C4-2B (cell line): ENCODE data around the gene RIGI.

Experiments used
- ZFX ChIP-seq: fragments of 450-650 bp; IDR thresholded peaks from 2 replicates; pipeline ENCODE4 v1.6.1; 2017
- TF ChIP-seq, protein P1 (sequence below): fragments of 450-650 bp; conservative IDR thresholded peaks from 2 replicates; pipeline ENCODE4 v1.5.1; 2017; ENCODE audit warnings: mild to moderate bottlenecking

DNA sequence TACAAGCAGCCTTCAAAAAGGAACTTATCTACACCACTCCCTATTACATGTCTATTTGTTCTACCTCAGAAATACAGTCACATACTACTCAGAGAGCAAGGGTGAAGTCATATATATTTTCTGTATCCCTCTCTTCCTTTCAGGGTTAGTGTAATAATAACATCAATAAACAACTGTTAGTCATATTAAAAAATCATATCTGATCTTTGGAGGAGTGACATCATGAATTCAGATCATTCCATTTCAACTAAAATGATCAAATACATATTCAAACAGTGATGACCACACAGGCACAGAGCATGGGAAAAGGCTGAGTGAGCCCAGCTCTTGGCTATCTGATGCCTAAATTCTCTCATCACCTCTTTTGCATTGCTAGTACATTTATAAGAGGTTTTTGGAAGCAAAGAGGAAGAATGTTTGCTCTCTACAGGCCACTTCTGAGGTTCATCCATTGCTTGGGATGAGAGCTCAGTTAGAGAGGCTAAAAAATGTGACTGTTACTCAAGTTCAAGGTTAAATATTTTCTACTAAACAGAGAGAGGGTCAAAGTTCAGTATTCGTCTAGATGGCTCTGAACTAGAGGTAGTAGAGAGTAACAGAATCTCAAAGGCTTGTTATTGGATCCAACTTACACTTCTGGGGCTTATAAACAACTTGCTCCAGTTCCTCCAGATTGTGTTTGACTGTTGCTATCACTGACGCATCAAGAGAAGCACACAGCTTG is 39.0 kb downstream of the RIGI start:
- TF ChIP-seq, protein P1, sequence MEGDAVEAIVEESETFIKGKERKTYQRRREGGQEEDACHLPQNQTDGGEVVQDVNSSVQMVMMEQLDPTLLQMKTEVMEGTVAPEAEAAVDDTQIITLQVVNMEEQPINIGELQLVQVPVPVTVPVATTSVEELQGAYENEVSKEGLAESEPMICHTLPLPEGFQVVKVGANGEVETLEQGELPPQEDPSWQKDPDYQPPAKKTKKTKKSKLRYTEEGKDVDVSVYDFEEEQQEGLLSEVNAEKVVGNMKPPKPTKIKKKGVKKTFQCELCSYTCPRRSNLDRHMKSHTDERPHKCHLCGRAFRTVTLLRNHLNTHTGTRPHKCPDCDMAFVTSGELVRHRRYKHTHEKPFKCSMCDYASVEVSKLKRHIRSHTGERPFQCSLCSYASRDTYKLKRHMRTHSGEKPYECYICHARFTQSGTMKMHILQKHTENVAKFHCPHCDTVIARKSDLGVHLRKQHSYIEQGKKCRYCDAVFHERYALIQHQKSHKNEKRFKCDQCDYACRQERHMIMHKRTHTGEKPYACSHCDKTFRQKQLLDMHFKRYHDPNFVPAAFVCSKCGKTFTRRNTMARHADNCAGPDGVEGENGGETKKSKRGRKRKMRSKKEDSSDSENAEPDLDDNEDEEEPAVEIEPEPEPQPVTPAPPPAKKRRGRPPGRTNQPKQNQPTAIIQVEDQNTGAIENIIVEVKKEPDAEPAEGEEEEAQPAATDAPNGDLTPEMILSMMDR, result no peak
- no peak for TF ChIP-seq ZFX
